ENCODE measurements around the gene CYP11A1. TPM values are rescaled to one million over a fixed set of nuclear protein-coding genes. Genes with fewer than 3 reads are reported as not detected.

Gene CYP11A1
- total RNA-seq, 2 donors from 2014 or later = 0.29 to 1.8 TPM

DNA sequence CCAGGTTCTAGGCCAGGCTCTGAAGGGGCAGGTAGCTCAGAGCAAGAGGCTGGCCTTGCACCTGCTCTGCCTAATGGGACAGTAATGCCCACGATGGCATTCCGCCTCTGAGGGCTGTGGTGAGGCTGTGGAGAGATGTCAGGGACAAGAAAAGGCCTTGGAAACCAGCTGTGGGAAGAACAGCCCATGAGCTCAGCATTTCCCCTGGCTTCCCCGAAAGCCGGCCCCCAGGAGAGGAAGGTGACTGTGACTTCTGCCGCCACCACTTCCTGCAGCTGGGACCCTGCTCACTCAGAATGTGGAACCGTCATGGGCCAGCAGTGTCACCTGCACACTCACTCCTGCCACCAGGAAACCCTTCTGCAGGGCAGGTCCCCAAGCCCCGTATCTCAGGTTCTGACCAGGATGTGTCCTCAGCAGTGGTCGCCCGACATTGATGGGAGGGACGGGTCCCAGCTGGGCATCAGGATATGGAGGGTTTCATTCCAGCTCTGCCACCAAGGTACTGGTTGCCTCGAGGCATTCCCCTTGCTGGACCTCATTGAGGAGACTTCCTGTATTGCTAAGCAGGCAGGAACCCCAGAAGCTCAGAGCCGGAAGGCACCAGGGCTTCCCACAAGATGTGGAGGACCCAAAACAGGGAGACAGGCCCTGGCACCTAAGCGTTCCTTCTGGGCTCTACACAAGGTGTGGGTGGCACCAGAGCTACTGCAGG is 35.6 kb upstream of the CYP11A1 start:
- ATAC-seq = no peak
- intact Hi-C loops (cut with DNase I) = no loop called here

GRCh38 chr15:74402337-74402841 is 34.9 kb upstream of the CYP11A1 start:
- intact Hi-C loops (cut with DNase I) = no loop called here
- DNase-seq = no peak

More for the DNA sequence above, 35.6 kb upstream of the CYP11A1 start:
- no peak for DNase-seq

GRCh38 chr15:74400915-74401757 is 33.7 kb upstream of the CYP11A1 start:
- ATAC-seq (no peak), DNase-seq (no peak)
- intact Hi-C loops (cut with DNase I) = no loop called here

More at GRCh38 chr15:74402337-74402841, 34.9 kb upstream of the CYP11A1 start:
- no peak for ATAC-seq

- intact Hi-C loops (cut with DNase I) = no loop called here
- ATAC-seq = no peak
- no peak for DNase-seq
These were observed 32.9 kb upstream of the CYP11A1 start for GRCh38 chr15:74400313-74400860.

- ATAC-seq (no peak), DNase-seq (no peak)
- intact Hi-C loops (cut with DNase I) = no loop called here
These were observed 32.3 kb upstream of the CYP11A1 start for GRCh38 chr15:74399511-74400312.

DNA sequence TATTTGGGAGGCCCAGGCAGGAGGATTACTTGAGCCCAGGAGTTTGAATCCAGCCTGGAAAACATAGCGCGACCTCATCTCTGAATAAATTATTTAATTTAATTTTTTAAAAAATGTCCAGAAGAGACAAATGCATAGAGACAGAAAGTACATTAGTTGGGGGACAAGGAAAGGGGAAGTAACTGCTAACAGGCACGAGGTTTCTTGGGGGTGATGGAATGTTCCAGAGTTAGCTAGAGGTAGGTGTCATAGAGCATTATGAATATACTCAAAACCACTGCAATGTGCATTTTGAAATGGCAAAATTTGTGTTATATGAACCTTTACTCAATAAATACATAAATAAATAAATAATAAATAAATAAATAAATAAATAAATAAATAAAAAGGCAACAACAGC is 31.7 kb upstream of the CYP11A1 start:
- ATAC-seq = no peak
- no peak for DNase-seq
- intact Hi-C loops (cut with DNase I) = no loop called here

- ATAC-seq (no peak), DNase-seq (no peak)
- intact Hi-C loops (cut with DNase I) = no loop called here
These were observed 30.7 kb upstream of the CYP11A1 start for GRCh38 chr15:74398183-74398582.

- ATAC-seq (no peak), DNase-seq (no peak)
- intact Hi-C loops (cut with DNase I) = no loop called here
These were observed 30.0 kb upstream of the CYP11A1 start for GRCh38 chr15:74397239-74398068.

- ATAC-seq (no peak), DNase-seq (no peak)
- intact Hi-C loops (cut with DNase I) = no loop called here
These were observed 29.2 kb upstream of the CYP11A1 start for GRCh38 chr15:74396445-74397238.

GRCh38 chr15:74396146-74396438 is 28.6 kb upstream of the CYP11A1 start:
- ATAC-seq (no peak), DNase-seq (no peak)
- intact Hi-C loops (cut with DNase I) = no loop called here

DNA sequence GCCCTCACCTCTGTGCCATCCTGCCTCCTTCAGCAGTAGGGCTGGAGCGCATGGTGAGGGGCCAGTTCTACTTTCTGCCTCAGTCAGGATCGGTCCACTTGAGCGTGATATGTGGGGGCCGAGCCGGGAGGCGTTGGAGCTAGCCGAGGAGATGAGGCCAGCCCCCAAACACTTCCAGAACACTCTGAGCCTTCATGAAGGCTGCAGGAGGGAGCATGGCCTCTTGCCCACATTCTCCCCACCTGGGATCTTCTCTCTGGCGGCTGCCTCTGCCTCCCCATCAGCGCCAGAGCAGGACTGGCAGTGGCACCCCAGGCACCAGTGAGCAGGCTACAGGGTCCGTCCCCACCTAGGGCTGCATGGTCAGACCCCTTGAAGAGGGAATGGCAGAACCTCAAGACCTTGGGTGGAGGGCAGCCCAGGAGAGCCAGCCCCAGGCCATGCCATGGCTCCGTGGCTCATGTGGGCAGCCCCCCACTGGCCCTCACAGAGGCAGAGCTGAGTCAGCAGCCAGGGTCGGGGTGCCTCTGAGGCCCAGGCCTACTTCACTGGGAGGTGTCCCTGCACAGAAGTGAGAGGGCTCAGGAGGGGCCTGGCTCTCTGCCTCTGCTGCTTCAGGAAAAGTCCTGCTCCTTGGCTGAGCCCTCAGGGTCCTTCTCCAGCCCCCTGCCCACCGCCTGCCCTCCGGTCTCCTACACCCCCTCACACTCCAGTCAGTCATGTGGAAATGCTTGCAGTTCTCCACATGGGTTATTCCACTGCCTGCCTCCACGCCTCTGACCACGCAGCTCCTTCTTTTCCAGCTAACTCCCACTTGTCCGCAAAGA is 28.1 kb upstream of the CYP11A1 start:
- intact Hi-C loops (cut with DNase I) = no loop called here
- ATAC-seq (no peak), DNase-seq (no peak)

DNA sequence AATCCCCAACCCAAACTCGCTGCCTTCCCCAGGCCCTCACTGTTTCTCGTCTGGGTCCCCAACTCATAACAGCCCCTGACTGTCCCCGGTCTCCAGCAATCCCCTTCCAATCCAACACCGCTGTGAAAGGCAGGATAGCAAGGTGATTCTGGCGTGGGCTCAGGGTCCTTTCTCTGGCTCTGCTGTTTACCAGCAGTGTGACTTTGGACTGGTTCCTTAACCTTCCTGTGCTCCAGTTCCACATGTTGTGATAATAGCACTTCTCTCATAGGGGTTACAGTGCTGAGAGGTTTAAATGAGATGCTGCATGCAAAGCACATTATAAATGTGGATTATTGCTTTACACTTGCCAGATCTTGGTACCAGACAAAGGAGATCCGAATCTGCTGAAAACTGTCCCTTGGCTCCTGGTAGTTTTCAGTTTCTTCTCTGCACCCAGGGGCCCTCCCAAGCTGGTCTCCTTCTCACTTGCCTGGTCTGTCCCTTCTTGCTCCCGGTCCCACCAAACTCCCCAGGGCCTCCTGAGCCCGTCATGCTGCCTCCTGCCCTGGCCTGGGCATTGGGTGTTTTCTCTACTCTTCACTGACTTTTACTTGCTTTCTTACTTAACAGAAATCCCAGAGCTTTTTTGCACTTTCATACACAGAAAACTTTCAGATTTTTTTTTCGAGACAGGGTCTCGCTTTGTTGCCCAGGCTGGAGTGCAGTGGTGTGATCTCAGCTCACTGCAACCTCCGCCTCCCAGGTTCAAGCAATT is 26.8 kb upstream of the CYP11A1 start:
- DNase-seq = no peak
- intact Hi-C loops (cut with DNase I) = loop anchor here in 1 of 2 donors (5.0 kb wide), 1 partner anchor 33 kb away; no protein-coding TSS in a partner anchor
- ATAC-seq = no peak

DNA sequence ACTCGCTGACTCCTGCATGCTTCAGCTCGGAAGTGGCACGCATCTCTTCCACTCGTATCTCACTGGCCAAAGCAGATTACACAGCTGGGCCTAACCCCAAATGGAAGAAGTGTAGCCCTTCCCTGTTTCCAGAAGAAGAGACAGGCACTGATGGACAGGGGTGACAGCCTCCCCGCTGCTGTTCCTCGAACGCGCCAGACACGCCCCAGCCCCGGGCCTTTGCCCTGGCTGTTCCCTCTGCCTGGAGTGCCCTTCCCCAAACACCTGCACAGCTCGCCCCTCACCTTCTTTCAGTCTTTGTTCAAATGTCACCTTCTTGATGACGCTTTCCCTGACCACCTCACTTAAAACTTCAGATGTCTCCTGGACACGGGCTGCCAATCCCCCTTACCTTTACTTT is 26.0 kb upstream of the CYP11A1 start:
- intact Hi-C loops (cut with DNase I) = loop anchor here in 1 of 2 donors (5.0 kb wide), 1 partner anchor 34 kb away; no protein-coding TSS in a partner anchor
- DNase-seq (no peak), ATAC-seq (no peak)

DNA sequence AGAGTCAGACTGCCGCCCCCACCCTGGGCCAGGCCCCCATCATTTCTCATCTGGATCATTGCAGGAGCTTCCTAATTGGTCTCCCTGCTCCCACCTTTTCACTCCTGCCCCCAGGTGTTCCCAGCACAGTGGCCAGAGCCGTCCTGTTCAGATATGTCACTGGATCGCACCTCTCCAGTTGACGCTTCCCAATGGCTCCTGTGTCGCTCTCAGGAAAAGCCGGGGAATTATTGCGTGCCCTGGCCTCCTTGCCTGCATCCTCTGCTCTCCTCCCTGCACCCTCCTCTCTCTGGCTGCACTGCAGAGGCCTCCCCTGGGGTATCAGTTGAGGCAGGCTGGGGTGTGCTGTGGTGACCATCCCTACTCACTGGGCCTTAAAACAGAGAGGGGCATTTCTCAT is 25.5 kb upstream of the CYP11A1 start:
- intact Hi-C loops (cut with DNase I) = loop anchor here in 1 of 2 donors (5.0 kb wide), 1 partner anchor 34 kb away; no protein-coding TSS in a partner anchor
- DNase-seq (no peak), ATAC-seq (no peak)

- intact Hi-C loops (cut with DNase I) = loop anchor here in 1 of 2 donors (5.0 kb wide), 1 partner anchor 35 kb away; no protein-coding TSS in a partner anchor
- DNase-seq (no peak), ATAC-seq (no peak)
These were observed 25.0 kb upstream of the CYP11A1 start for GRCh38 chr15:74392451-74392830.

Measured in left cardiac atrium (tissue), 4 donors.